A549 (cell line): ENCODE results near the gene ATP13A2.

Experiments used
- PHF8 ChIP-seq: fragments of 200-600 bp; sonication (generic); IDR thresholded peaks from 2 replicates; pipeline ENCODE4 v1.6.1; 2016; ENCODE audit warnings: low read depth, mild to moderate bottlenecking, antibody characterized with exemption, moderate library complexity, borderline replicate concordance
- RAD21 ChIP-seq, 2 experiments: fragments of >200 bp in 1 of 2; sonication (Bioruptor Twin) in 1 of 2; formaldehyde crosslinking in 1 of 2; IDR thresholded peaks in 1 of 2; conservative IDR thresholded peaks in 1 of 2; 2 replicates in 1 of 2; 3 replicates in 1 of 2; pipeline ENCODE4 v1.6.1; 2012 to 2018; ENCODE audit warnings: inconsistent platforms in 1 of 2
- TF ChIP-seq, protein P1 (sequence below): fragments of >200 bp; sonication (Bioruptor Twin); formaldehyde crosslinking; IDR thresholded peaks from 3 replicates; pipeline ENCODE4 v1.5.1; 2016

DNA sequence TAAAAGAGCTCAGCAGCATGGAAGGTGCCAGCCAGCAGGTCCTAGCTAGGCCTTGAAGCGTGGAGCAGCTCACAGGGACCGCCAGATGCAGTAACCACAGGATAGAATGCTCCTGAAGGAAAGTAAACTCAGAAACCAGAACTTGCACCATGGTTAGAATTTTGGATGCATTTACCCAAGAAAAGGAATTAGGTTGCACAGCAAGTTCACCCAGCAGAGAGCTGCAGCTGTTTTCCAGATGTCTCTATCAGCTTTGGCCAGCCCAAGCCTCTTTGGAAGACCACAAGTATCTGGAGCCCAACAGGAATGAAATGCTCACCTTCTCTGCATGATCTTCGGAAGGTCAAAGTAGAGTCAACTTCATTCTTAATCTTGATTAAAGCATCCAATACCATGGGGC lies 21.0 kb upstream of the ATP13A2 start:
- no peak for TF ChIP-seq RAD21 (conservative IDR thresholded peaks at IDR 0.05 in 1 of 2, IDR thresholded peaks at IDR 0.05 in 1 of 2)
- no peak for TF ChIP-seq PHF8
- TF ChIP-seq, protein P1, sequence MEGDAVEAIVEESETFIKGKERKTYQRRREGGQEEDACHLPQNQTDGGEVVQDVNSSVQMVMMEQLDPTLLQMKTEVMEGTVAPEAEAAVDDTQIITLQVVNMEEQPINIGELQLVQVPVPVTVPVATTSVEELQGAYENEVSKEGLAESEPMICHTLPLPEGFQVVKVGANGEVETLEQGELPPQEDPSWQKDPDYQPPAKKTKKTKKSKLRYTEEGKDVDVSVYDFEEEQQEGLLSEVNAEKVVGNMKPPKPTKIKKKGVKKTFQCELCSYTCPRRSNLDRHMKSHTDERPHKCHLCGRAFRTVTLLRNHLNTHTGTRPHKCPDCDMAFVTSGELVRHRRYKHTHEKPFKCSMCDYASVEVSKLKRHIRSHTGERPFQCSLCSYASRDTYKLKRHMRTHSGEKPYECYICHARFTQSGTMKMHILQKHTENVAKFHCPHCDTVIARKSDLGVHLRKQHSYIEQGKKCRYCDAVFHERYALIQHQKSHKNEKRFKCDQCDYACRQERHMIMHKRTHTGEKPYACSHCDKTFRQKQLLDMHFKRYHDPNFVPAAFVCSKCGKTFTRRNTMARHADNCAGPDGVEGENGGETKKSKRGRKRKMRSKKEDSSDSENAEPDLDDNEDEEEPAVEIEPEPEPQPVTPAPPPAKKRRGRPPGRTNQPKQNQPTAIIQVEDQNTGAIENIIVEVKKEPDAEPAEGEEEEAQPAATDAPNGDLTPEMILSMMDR, result no peak
